ENCODE data around the gene ERG. TPM values are rescaled to one million over a fixed set of nuclear protein-coding genes. Genes with fewer than 3 reads are reported as not detected.

Gene ERG
- total and polyA plus RNA-seq, 9 of the 15 experiments (the other 6 are each of a cell fraction or from before 2014, with no cell fraction given): 0.06 TPM; not detected in 8

DNA sequence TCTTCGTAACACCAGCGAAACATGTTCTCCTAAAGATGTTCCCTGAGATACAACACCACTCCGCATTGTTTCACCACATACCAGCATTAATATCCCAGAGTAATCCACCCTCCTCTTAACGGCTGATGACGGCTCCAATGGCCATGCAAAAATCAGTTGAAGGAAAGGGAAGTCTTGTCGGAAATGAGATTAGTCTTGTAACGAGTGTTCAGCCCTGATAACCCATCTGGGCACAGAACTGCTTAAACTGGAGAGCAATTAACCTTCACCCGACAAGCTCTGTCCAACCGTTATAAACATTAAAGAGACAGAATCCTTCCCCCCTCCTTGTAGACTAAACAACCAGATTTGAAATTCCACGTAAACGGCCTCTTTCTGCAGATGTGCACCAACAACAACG lies 21.9 kb downstream of the ERG start (continued):
- TF ChIP-seq, protein P1, sequence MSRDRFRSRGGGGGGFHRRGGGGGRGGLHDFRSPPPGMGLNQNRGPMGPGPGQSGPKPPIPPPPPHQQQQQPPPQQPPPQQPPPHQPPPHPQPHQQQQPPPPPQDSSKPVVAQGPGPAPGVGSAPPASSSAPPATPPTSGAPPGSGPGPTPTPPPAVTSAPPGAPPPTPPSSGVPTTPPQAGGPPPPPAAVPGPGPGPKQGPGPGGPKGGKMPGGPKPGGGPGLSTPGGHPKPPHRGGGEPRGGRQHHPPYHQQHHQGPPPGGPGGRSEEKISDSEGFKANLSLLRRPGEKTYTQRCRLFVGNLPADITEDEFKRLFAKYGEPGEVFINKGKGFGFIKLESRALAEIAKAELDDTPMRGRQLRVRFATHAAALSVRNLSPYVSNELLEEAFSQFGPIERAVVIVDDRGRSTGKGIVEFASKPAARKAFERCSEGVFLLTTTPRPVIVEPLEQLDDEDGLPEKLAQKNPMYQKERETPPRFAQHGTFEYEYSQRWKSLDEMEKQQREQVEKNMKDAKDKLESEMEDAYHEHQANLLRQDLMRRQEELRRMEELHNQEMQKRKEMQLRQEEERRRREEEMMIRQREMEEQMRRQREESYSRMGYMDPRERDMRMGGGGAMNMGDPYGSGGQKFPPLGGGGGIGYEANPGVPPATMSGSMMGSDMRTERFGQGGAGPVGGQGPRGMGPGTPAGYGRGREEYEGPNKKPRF (IDR thresholded peaks at IDR 0.05; ENCODE audit: low read depth, low read length): no peak
- TF ChIP-seq ZNF76 (CRISPR knock-in tag; IDR thresholded peaks at IDR 0.05; ENCODE audit: borderline replicate concordance) (no peak), ZNF184 (CRISPR knock-in tag; IDR thresholded peaks at IDR 0.05) (no peak), GABPB2 (CRISPR knock-in tag; conservative IDR thresholded peaks at IDR 0.05) (no peak), ILK (tag; IDR thresholded peaks at IDR 0.05; ENCODE audit: borderline replicate concordance, low read depth) (no peak), ZNF507 (tag; conservative IDR thresholded peaks at IDR 0.05) (no peak), CREBBP (IDR thresholded peaks at IDR 0.05; ENCODE audit: low read depth, low read length) (no peak), TAF1 (IDR thresholded peaks at IDR 0.05; ENCODE audit: control insufficient read depth, extremely low read depth, insufficient read depth, low read length, severe bottlenecking) (no peak), MYC (IDR thresholded peaks at IDR 0.05; ENCODE audit: low read depth, low read length) (no peak), MYC (CRISPR knock-in tag; IDR thresholded peaks at IDR 0.05; ENCODE audit: borderline replicate concordance, low read depth) (no peak), SP1 (CRISPR knock-in tag; IDR thresholded peaks at IDR 0.05) (no peak), MIER1 (IDR thresholded peaks at IDR 0.05; ENCODE audit: low read depth) (no peak), ZFPM2 (CRISPR knock-in tag; IDR thresholded peaks at IDR 0.05) (no peak), NR2C1 (IDR thresholded peaks at IDR 0.05) (no peak), NR2C1 (tag; IDR thresholded peaks at IDR 0.05) (peak; percentile 65), PPARD (CRISPR knock-in tag; IDR thresholded peaks at IDR 0.05) (no peak), HNRNPH1 (optimal IDR thresholded peaks at IDR 0.05; ENCODE audit: low read depth, low read length) (no peak), ZNF263 (CRISPR knock-in tag; IDR thresholded peaks at IDR 0.05; ENCODE audit: borderline replicate concordance) (no peak; the same call in 1 of the 2 replicates), CEBPB (tag; IDR thresholded peaks at IDR 0.05) (no peak)
- TF ChIP-seq, protein P2, sequence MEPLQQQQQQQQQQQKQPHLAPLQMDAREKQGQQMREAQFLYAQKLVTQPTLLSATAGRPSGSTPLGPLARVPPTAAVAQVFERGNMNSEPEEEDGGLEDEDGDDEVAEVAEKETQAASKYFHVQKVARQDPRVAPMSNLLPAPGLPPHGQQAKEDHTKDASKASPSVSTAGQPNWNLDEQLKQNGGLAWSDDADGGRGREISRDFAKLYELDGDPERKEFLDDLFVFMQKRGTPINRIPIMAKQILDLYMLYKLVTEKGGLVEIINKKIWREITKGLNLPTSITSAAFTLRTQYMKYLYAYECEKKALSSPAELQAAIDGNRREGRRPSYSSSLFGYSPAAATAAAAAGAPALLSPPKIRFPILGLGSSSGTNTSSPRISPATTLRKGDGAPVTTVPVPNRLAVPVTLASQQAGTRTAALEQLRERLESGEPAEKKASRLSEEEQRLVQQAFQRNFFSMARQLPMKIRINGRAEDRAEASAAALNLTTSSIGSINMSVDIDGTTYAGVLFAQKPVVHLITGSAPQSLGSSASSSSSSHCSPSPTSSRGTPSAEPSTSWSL (CRISPR knock-in tag; IDR thresholded peaks at IDR 0.05; ENCODE audit: borderline replicate concordance): no peak
- TF ChIP-seq, protein P3, sequence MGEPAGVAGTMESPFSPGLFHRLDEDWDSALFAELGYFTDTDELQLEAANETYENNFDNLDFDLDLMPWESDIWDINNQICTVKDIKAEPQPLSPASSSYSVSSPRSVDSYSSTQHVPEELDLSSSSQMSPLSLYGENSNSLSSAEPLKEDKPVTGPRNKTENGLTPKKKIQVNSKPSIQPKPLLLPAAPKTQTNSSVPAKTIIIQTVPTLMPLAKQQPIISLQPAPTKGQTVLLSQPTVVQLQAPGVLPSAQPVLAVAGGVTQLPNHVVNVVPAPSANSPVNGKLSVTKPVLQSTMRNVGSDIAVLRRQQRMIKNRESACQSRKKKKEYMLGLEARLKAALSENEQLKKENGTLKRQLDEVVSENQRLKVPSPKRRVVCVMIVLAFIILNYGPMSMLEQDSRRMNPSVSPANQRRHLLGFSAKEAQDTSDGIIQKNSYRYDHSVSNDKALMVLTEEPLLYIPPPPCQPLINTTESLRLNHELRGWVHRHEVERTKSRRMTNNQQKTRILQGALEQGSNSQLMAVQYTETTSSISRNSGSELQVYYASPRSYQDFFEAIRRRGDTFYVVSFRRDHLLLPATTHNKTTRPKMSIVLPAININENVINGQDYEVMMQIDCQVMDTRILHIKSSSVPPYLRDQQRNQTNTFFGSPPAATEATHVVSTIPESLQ (CRISPR knock-in tag; IDR thresholded peaks at IDR 0.05): no peak
- TF ChIP-seq, protein P4, sequence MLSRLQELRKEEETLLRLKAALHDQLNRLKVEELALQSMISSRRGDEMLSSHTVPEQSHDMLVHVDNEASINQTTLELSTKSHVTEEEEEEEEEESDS (CRISPR knock-in tag; IDR thresholded peaks at IDR 0.05): no peak
- TF ChIP-seq, protein P5, sequence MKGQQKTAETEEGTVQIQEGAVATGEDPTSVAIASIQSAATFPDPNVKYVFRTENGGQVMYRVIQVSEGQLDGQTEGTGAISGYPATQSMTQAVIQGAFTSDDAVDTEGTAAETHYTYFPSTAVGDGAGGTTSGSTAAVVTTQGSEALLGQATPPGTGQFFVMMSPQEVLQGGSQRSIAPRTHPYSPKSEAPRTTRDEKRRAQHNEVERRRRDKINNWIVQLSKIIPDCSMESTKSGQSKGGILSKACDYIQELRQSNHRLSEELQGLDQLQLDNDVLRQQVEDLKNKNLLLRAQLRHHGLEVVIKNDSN (CRISPR knock-in tag; IDR thresholded peaks at IDR 0.05): no peak
